HepG2 (cell line): Measurements from ENCODE around the gene ADSL. TPM values are rescaled to one million over a fixed set of nuclear protein-coding genes. Genes with fewer than 3 reads are reported as not detected.

ENCODE experiments used
- ATAC-seq: fragments of 200-7000 bp; cut with Tn5 transposase; 3 replicates; pipeline ENCODE4 v1.9.1; 2020; ENCODE audit warnings: mild to moderate bottlenecking, moderate library complexity
- BruUV-seq: library from RNA; stranded (reverse); fragments of 400-500 nt; replicated peaks from 2 replicates; lab custom pipeline; 2021; lab: Mats Ljungman, UMichigan
- CTCF ChIA-PET: fragments of 300-600 bp; formaldehyde crosslinking; extraction: SDS; loops from one replicate; lab custom pipeline; 2021; ENCODE audit warnings: low total read pairs, inconsistent platforms, low intra/inter-chr PET ratio; lab: Yijun Ruan, JAX
- POLR2A ChIA-PET: fragments of 350-600 bp; sonication (Branson Sonifier 250); formaldehyde crosslinking; loops from one replicate; lab custom pipeline; 2020; ENCODE audit warnings: antibody characterized with exemption, inconsistent platforms; lab: Yijun Ruan, JAX
- DNase-seq: peaks from one replicate; pipeline ENCODE4 v3.0.0-alpha.2; 2015; ENCODE audit warnings: low spot score
- FAIRE-seq: peaks from 3 replicates; lab custom pipeline; 2011; peaks lifted over from hg19 to GRCh38; lab: Jason Lieb, UNC
- H2AFZ ChIP-seq: one replicate; pipeline ENCODE4 v1.6.1; 2011; ENCODE audit warnings: low read length, inconsistent platforms
- H3K27ac ChIP-seq: fragments of 300-600 bp; 3 replicates; pipeline ENCODE4 v1.8.0; 2011; ENCODE audit warnings: mixed run types, mild to moderate bottlenecking, mixed read lengths, low read length, inconsistent platforms; ENCODE audit not compliant: insufficient read depth; ENCODE audit errors: extremely low read length
- H3K27me3 ChIP-seq, 2 experiments: fragments of 200-600 bp in 1 of 2; 2 replicates in 1 of 2; 3 replicates in 1 of 2; pipeline versions ENCODE4 v1.6.0 to v1.8.0; 2011; ENCODE audit warnings: low read length in 2 of 2, mild to moderate bottlenecking in 2 of 2, moderate library complexity in 2 of 2, inconsistent platforms in 1 of 2; ENCODE audit not compliant: insufficient read depth in 2 of 2, control insufficient read depth in 1 of 2
- H3K36me3 ChIP-seq, 2 experiments: fragments of 200-600 bp in 1 of 2; replicated peaks in 1 of 2; 2 replicates in 1 of 2; 3 replicates in 1 of 2; pipeline versions ENCODE4 v1.5.1 to v1.8.0; 2011; ENCODE audit warnings: low read length in 2 of 2, inconsistent platforms in 1 of 2; ENCODE audit not compliant: insufficient read depth in 2 of 2, control insufficient read depth in 1 of 2
- H3K4me1 ChIP-seq: 2 replicates; pipeline ENCODE4 v1.5.1; 2012; ENCODE audit warnings: low read length, inconsistent platforms; ENCODE audit not compliant: insufficient read depth
- H3K4me2 ChIP-seq: 2 replicates; pipeline ENCODE4 v1.6.0; 2011; ENCODE audit warnings: low read depth, low read length, inconsistent platforms
- H3K4me3 ChIP-seq, 3 experiments: fragments of 200-600 bp in 1 of 3; sonication (generic), shearing (Covaris generic) in 1 of 3; replicated peaks in 1 of 3; 2 replicates each; pipeline ENCODE4 v1.5.1; 2011 to 2016; ENCODE audit warnings: low read length in 3 of 3, inconsistent platforms in 2 of 3, low read depth in 2 of 3, mild to moderate bottlenecking in 2 of 3, control low read depth in 1 of 3, mixed read lengths in 1 of 3; ENCODE audit not compliant: insufficient read depth in 1 of 3
- H3K79me2 ChIP-seq: one replicate; pipeline ENCODE4 v1.6.1; 2011; ENCODE audit warnings: low read length, inconsistent platforms; ENCODE audit not compliant: insufficient read depth
- H3K9ac ChIP-seq: 2 replicates; pipeline ENCODE4 v1.6.0; 2011; ENCODE audit warnings: mild to moderate bottlenecking, low read depth, low read length, inconsistent platforms; ENCODE audit not compliant: insufficient read depth
- H3K9me3 ChIP-seq: 2 replicates; pipeline ENCODE4 v1.5.1; 2012; ENCODE audit warnings: mild to moderate bottlenecking, low read length
- H4K20me1 ChIP-seq: 2 replicates; pipeline ENCODE4 v1.6.0; 2011; ENCODE audit warnings: inconsistent platforms, mild to moderate bottlenecking, low read length, moderate library complexity; ENCODE audit not compliant: insufficient read depth
- CHCHD3 ChIP-seq: sonication (generic); formaldehyde crosslinking; IDR thresholded peaks from 2 replicates; pipeline ENCODE4 v1.8.0; 2022; ENCODE audit warnings: mild to moderate bottlenecking, missing genetic modification reagents, moderate library complexity
- CREB1 ChIP-seq, 2 experiments: fragments of 450-650 bp in 1 of 2; IDR thresholded peaks; 2 replicates each; pipeline ENCODE4 v1.6.1; 2016 to 2017; ENCODE audit warnings: control low read depth in 1 of 2, mild to moderate bottlenecking in 1 of 2, missing compliant biosample characterization in 1 of 2, missing genetic modification characterization in 1 of 2
- EP300 ChIP-seq, 3 experiments: sonication (generic) in 1 of 3; formaldehyde crosslinking in 1 of 3; IDR thresholded peaks; 2 replicates each; pipeline versions ENCODE4 v1.5.1 to v1.6.1; 2011 to 2020; ENCODE audit warnings: low read depth in 2 of 3, low read length in 2 of 3, borderline replicate concordance in 1 of 3, improper control_type of control experiment in 1 of 3, mild to moderate bottlenecking in 1 of 3, missing genetic modification reagents in 1 of 3, moderate library complexity in 1 of 3
- KDM1A ChIP-seq: IDR thresholded peaks from 2 replicates; pipeline ENCODE4 v1.6.1; 2016; ENCODE audit warnings: missing compliant biosample characterization
- KLF13 ChIP-seq: sonication (generic); formaldehyde crosslinking; IDR thresholded peaks from 2 replicates; pipeline ENCODE4 v1.4.0; 2020; ENCODE audit warnings: mild to moderate bottlenecking, missing genetic modification reagents
- MED1 ChIP-seq: sonication (generic); formaldehyde crosslinking; IDR thresholded peaks from 2 replicates; pipeline ENCODE4 v1.4.0; 2020; ENCODE audit warnings: missing genetic modification reagents
- NKX3-1 ChIP-seq: sonication (generic); formaldehyde crosslinking; IDR thresholded peaks from 2 replicates; pipeline ENCODE4 v1.5.0; 2020; ENCODE audit warnings: missing genetic modification reagents
- SUZ12 ChIP-seq: fragments of 150-350 bp; IDR thresholded peaks from 2 replicates; pipeline ENCODE4 v1.6.1; 2014; ENCODE audit warnings: low read depth, low read length
- TARDBP ChIP-seq: sonication (generic); formaldehyde crosslinking; IDR thresholded peaks from 2 replicates; pipeline ENCODE4 v1.8.0; 2022; ENCODE audit warnings: mild to moderate bottlenecking, missing genetic modification reagents
- ZNF333 ChIP-seq: sonication (generic); formaldehyde crosslinking; IDR thresholded peaks from 2 replicates; pipeline ENCODE4 v1.4.0; 2020; ENCODE audit warnings: mild to moderate bottlenecking, missing genetic modification reagents, borderline replicate concordance
- ZNF460 ChIP-seq: sonication (generic); formaldehyde crosslinking; IDR thresholded peaks from 2 replicates; pipeline ENCODE4 v1.5.1; 2020; ENCODE audit warnings: missing genetic modification reagents, mild to moderate bottlenecking, borderline replicate concordance
- ZNF75D ChIP-seq: sonication (generic); formaldehyde crosslinking; IDR thresholded peaks from 2 replicates; pipeline ENCODE4 v1.8.1; 2023; ENCODE audit warnings: missing genetic modification reagents, mild to moderate bottlenecking, borderline replicate concordance
- ZNF772 ChIP-seq: sonication (generic); formaldehyde crosslinking; IDR thresholded peaks from 2 replicates; pipeline ENCODE4 v1.5.0; 2020; ENCODE audit warnings: mild to moderate bottlenecking, missing genetic modification reagents
- ZNF850 ChIP-seq: sonication (generic); formaldehyde crosslinking; conservative IDR thresholded peaks from 2 replicates; pipeline ENCODE4 v1.9.0; 2021; ENCODE audit warnings: mild to moderate bottlenecking, missing genetic modification reagents
- ZNF891 ChIP-seq: sonication (generic); formaldehyde crosslinking; IDR thresholded peaks from 2 replicates; pipeline ENCODE4 v1.5.0; 2020; ENCODE audit warnings: mild to moderate bottlenecking, missing genetic modification reagents
- WGBS: methylation state at CpG from one replicate; pipeline ENCODE4 v1.1.6; 2017; ENCODE audit warnings: low lambda C conversion rate; 5-methylcytosine and 5-hydroxymethylcytosine counted together
- in situ Hi-C: cut with HindIII; loops from 2 replicates; pipeline ENCODE4 v1.10.0; 2017; ENCODE audit warnings: low pct_unique_long_range_greater_than_20kb; ENCODE audit not compliant: extremely low pct_ligation_motif_present
- intact Hi-C: fragments of 100-400 bp; cut with micrococcal nuclease; formaldehyde crosslinking; loops from one replicate; pipeline ENCODE4 v1.10.0; 2022; ENCODE audit not compliant: unreplicated experiment
- polyA plus RNA-seq, 8 experiments: library from polyadenylated mRNA; depleted of rRNA in 3 of 8; stranded (reverse) in 7 of 8; unstranded in 1 of 8; fragments of >200 nt; fragmentation: Illumina TruSeq in 4 of 8; extraction: Trizol in 4 of 8; gene quantifications; 2 replicates each; pipeline versions ENCODE4 v1.2.1 to v1.2.3, GENCODE V29; 2011 to 2016; ENCODE audit warnings: low read depth in 4 of 8, missing spikeins in 1 of 8, mixed read lengths in 1 of 8; ENCODE audit not compliant: insufficient read depth in 1 of 8
- total RNA-seq, 5 experiments: library from RNA; depleted of rRNA; stranded (reverse); fragments of >200 nt; fragmentation: Illumina TruSeq; extraction: Trizol; gene quantifications; 2 replicates each; pipeline ENCODE4 v1.2.3, GENCODE V29; 2016; ENCODE audit warnings: low read depth in 1 of 5

ADSL gene
- total and polyA plus RNA-seq, 2 of the 13 experiments (the other 11 are each of a cell fraction or from before 2014, with no cell fraction given): 123 to 174 TPM

DNA sequence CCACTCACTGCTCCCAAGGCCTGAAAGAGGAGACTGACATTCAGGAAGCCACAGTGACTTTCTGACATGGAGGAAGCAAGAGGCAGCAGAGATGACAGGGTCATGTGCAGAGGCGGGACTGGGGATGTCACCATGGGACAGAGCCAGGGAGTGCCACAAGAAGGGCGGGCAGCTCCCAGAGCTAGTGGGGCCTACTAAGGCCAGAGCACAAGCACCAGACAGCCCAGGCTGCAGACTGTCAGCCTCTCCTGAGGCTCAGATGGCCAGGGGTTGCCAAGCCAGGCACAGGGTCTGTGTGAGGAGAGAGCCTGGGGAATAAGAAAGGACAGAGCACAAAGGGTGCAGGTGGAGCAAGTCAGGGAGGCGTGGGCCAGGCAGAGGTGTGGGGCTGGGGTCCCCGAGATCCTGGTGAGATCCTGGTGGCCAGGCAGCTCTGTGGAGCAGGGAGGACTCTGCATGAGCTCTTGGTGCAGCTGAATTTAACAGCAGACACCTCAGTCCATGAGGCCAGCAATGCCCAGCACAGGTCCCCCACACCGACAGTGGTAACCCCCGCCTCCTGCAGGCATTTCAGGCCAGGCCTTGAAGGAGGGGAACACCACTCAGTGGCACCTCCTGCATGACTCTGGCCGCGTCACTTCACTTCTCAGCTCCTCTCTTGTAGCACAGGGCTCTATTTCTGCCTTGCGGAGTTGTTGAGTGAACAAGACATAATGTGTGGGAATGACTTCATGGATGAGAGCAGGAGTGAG, 76.4 kb downstream of the ADSL start:
- Histone ChIP-seq H3K4me3 (no peak overlapping the region), H3K4me2 (no peak overlapping the region), H3K79me2 (no peaks in the 10 kb centered on the region), H2AFZ (no peak overlapping the region), H3K9ac (no peak overlapping the region), H3K4me1 (no peaks in the 10 kb centered on the region), H3K27ac (no peak overlapping the region), H3K36me3 (peaks cover 43 to 90% of the 10 kb centered on the region in 2 experiments; a peak in 4 of 5 replicates), H4K20me1 (no peaks in the 10 kb centered on the region)
- in situ Hi-C loops (no loop called here), intact Hi-C loops (no loop called here)
- 99% methylated on average over 8 of the region's 9 CpGs for WGBS
- no peak for TF ChIP-seq ZNF75D (CRISPR knock-in tag)
- TF ChIP-seq ZNF850 (CRISPR knock-in tag): no peak
- no peak for TF ChIP-seq EP300 (IDR thresholded peaks at IDR 0.05; ENCODE audit: low read depth in 2 of 2, low read length in 2 of 2)
- no peak for TF ChIP-seq EP300 (CRISPR knock-in tag; IDR thresholded peaks at IDR 0.05; ENCODE audit: borderline replicate concordance)
- no peak for TF ChIP-seq ZNF460 (CRISPR knock-in tag)
- TF ChIP-seq CHCHD3 (CRISPR knock-in tag): no peak
- TF ChIP-seq ZNF772 (CRISPR knock-in tag): no peak
- TF ChIP-seq TARDBP: no peak
- TF ChIP-seq ZNF333 (CRISPR knock-in tag): no peak
- TF ChIP-seq CREB1 (IDR thresholded peaks at IDR 0.05): no peak
- no peak for TF ChIP-seq CREB1 (CRISPR knock-in tag; IDR thresholded peaks at IDR 0.05)
- no peak for TF ChIP-seq KLF13 (CRISPR knock-in tag)
- TF ChIP-seq NKX3-1 (CRISPR knock-in tag): no peak
- no peak for TF ChIP-seq KDM1A (CRISPR knock-in tag)
- no peak for TF ChIP-seq MED1 (CRISPR knock-in tag)
- TF ChIP-seq SUZ12: no peak
- TF ChIP-seq ZNF891 (CRISPR knock-in tag): no peak
- TF ChIP-seq, all 625 proteins: peak for 0
- DNase-seq (no peak), FAIRE-seq (no peak), ATAC-seq (no peak)
- no peaks in the 10 kb centered on the region for H3K9me3 ChIP-seq
- no TSS peak for BruUV-seq
- ChIA-PET POLR2A (no interaction called here), CTCF (no interaction called here)
- no peaks in the 10 kb centered on the region for H3K27me3 ChIP-seq
